ENCODE results near the gene OGG1. TPM values are rescaled to one million over a fixed set of nuclear protein-coding genes. Genes with fewer than 3 reads are reported as not detected.

Gene OGG1
- total and polyA plus RNA-seq, 9 of the 15 experiments (the other 6 are each of a cell fraction or from before 2014, with no cell fraction given), result 6.6 to 33.0 (median 24.4) TPM

DNA sequence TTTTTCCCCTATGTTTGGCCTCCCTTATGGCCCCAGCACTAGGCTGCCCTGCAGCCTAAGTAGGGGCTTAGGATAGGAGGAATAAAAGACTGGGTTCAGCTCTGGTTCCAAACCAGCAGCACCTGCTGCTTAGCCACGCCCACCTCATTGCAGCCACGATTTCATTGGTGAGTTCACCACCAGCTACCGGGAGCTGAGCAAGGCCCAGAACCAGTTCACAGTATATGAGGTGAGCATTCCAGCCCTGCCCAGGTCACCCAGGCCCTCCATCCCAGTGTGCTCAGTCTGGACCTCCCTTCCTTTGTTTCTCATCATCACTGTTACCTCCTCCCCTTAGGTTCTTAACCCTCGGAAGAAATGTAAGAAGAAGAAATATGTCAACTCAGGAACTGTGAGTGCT, 34.6 kb upstream of the OGG1 start:
- ATAC-seq (peak; percentile 64), DNase-seq (ENCODE audit: extremely low read depth in 1 of 4, low spot score in 3 of 4) (peak in 2 of 4 experiments; percentile 50 to 61), FAIRE-seq (peak; percentile 77)
- H3K9ac ChIP-seq (ENCODE audit: insufficient read depth in 1 of 2, low read depth in 2 of 2, low read length in 2 of 2), result peak overlapping the region in 1 of 2 experiments; percentile 72; a peak in 1 of 4 replicates
- no peak overlapping the region for H3K4me3 ChIP-seq
- H3K4me1 ChIP-seq (replicated peaks in 1 of 2; ENCODE audit: control insufficient read depth in 2 of 2, insufficient read depth in 2 of 2, low read length in 2 of 2), result peaks cover 5 to 10% of the 10 kb centered on the region in 2 experiments; a peak in 4 of 5 replicates
- intact Hi-C loops (cut with micrococcal nuclease), result loop anchor here (5.0 to 10.0 kb wide), 7 partner anchors 77 to 360 kb away; partner anchors contain the start of genes ARPC4, CRELD1, FANCD2 and RPUSD3
- H2AFZ ChIP-seq (ENCODE audit: low read depth, low read length), result peak overlapping the region; percentile 89
- BruUV-seq (replicated peaks), result no TSS peak
- no peak overlapping the region for H3K27ac ChIP-seq (ENCODE audit: extremely low read depth, low read depth, low read length)
- no peaks in the 10 kb centered on the region for H3K36me3 ChIP-seq (ENCODE audit: control insufficient read depth, insufficient read depth, low read length)
- POLR2A ChIA-PET, result interaction anchor here (1.1 to 1.5 kb wide), 3 partner anchors 9 to 16 kb away, joined by 3 to 6 read pairs (median 5); no protein-coding TSS in a partner anchor
- H3K79me2 ChIP-seq (ENCODE audit: control insufficient read depth, insufficient read depth, low read length), result no peaks in the 10 kb centered on the region
- WGBS (ENCODE audit: insufficient coverage, low coverage, missing lambda C conversion rate), result 9% methylated on average over 4 of the region's 4 CpGs
- CTCF ChIA-PET (ENCODE audit: low intra/inter-chr PET ratio), result interaction anchor here (0.6 kb wide), 1 partner anchor 510 kb away, joined by 3 read pairs; no protein-coding TSS in a partner anchor
- no peaks in the 10 kb centered on the region for H4K20me1 ChIP-seq (replicated peaks; ENCODE audit: control insufficient read depth, insufficient read depth, low read length)
- H3K27me3 ChIP-seq (ENCODE audit: control insufficient read depth in 2 of 2, insufficient read depth in 2 of 2, low read length in 2 of 2), result peaks cover 35 to 44% of the 10 kb centered on the region in 2 experiments
- in situ Hi-C loops (cut with MboI), result no loop called here
- H3K9me1 ChIP-seq (ENCODE audit: control insufficient read depth, insufficient read depth, low read length), result no peaks in the 10 kb centered on the region
- no peaks in the 10 kb centered on the region for H3K9me3 ChIP-seq (replicated peaks; ENCODE audit: control insufficient read depth, insufficient read depth, low read depth, low read length)
- H3K4me2 ChIP-seq (ENCODE audit: insufficient read depth, low read length), result no peak overlapping the region
- TF ChIP-seq, protein P1, sequence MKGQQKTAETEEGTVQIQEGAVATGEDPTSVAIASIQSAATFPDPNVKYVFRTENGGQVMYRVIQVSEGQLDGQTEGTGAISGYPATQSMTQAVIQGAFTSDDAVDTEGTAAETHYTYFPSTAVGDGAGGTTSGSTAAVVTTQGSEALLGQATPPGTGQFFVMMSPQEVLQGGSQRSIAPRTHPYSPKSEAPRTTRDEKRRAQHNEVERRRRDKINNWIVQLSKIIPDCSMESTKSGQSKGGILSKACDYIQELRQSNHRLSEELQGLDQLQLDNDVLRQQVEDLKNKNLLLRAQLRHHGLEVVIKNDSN (CRISPR knock-in tag; IDR thresholded peaks at IDR 0.05), result 0 out of 2 replicates have a peak, but pooled peaks have one; percentile 25
- TF ChIP-seq, protein P2, sequence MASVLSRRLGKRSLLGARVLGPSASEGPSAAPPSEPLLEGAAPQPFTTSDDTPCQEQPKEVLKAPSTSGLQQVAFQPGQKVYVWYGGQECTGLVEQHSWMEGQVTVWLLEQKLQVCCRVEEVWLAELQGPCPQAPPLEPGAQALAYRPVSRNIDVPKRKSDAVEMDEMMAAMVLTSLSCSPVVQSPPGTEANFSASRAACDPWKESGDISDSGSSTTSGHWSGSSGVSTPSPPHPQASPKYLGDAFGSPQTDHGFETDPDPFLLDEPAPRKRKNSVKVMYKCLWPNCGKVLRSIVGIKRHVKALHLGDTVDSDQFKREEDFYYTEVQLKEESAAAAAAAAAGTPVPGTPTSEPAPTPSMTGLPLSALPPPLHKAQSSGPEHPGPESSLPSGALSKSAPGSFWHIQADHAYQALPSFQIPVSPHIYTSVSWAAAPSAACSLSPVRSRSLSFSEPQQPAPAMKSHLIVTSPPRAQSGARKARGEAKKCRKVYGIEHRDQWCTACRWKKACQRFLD (CRISPR knock-in tag; IDR thresholded peaks at IDR 0.05), result peak; percentile 45; the same call in 1 of the 2 replicates
- TF ChIP-seq FOXK1 (CRISPR knock-in tag; IDR thresholded peaks at IDR 0.05; ENCODE audit: borderline replicate concordance), result 0 out of 2 replicates have a peak, but pooled peaks have one; percentile 53
- TF ChIP-seq, protein P3, sequence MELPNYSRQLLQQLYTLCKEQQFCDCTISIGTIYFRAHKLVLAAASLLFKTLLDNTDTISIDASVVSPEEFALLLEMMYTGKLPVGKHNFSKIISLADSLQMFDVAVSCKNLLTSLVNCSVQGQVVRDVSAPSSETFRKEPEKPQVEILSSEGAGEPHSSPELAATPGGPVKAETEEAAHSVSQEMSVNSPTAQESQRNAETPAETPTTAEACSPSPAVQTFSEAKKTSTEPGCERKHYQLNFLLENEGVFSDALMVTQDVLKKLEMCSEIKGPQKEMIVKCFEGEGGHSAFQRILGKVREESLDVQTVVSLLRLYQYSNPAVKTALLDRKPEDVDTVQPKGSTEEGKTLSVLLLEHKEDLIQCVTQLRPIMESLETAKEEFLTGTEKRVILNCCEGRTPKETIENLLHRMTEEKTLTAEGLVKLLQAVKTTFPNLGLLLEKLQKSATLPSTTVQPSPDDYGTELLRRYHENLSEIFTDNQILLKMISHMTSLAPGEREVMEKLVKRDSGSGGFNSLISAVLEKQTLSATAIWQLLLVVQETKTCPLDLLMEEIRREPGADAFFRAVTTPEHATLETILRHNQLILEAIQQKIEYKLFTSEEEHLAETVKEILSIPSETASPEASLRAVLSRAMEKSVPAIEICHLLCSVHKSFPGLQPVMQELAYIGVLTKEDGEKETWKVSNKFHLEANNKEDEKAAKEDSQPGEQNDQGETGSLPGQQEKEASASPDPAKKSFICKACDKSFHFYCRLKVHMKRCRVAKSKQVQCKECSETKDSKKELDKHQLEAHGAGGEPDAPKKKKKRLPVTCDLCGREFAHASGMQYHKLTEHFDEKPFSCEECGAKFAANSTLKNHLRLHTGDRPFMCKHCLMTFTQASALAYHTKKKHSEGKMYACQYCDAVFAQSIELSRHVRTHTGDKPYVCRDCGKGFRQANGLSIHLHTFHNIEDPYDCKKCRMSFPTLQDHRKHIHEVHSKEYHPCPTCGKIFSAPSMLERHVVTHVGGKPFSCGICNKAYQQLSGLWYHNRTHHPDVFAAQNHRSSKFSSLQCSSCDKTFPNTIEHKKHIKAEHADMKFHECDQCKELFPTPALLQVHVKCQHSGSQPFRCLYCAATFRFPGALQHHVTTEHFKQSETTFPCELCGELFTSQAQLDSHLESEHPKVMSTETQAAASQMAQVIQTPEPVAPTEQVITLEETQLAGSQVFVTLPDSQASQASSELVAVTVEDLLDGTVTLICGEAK (IDR thresholded peaks at IDR 0.05), result no peak
- TF ChIP-seq, protein P3 (CRISPR knock-in tag; IDR thresholded peaks at IDR 0.05), result no peak
- no peak for TF ChIP-seq PHF8 (IDR thresholded peaks at IDR 0.05; ENCODE audit: borderline replicate concordance, low read length)
- 0 out of 2 replicates have a peak, but pooled peaks have one; percentile 22 for TF ChIP-seq GTF2E2 (tag; IDR thresholded peaks at IDR 0.05)
- no peak for TF ChIP-seq MEF2D (tag; conservative IDR thresholded peaks at IDR 0.05; ENCODE audit: low read depth)
- no peak for TF ChIP-seq EWSR1 (IDR thresholded peaks at IDR 0.05; ENCODE audit: borderline replicate concordance, low read depth, partially characterized antibody)
